ENCODE data around the gene RUNX1.
"Not testable (repeated sequence)": the region's sequence is repeated elsewhere in the genome, so short reads cannot be mapped to it uniquely, and the experiment has no call there.

The RUNX1 gene

DNA sequence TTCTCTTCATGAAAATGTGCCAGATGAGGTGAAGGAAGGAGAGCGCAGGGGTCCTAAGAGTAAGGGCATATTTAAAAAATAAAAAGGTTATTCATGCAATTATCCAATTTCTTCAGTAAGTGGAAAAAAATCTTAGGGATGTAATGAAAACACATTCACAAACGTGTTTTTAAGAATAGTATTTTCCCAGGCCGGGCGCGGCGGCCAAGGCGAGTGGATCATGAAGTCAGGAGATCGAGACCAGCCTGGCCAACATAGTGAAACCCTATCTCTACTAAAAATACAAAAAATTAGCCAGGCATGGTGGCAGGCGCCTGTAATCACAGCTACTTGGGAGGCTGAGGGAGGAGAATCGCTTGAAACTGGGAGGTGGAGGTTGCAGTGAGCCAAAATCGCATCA lies 82.2 kb downstream of the RUNX1 start:
- DNase-seq = not testable (repeated sequence)

GRCh38 chr21:34965200-34966174 lies 83.6 kb downstream of the RUNX1 start:
- no peak for DNase-seq

DNA sequence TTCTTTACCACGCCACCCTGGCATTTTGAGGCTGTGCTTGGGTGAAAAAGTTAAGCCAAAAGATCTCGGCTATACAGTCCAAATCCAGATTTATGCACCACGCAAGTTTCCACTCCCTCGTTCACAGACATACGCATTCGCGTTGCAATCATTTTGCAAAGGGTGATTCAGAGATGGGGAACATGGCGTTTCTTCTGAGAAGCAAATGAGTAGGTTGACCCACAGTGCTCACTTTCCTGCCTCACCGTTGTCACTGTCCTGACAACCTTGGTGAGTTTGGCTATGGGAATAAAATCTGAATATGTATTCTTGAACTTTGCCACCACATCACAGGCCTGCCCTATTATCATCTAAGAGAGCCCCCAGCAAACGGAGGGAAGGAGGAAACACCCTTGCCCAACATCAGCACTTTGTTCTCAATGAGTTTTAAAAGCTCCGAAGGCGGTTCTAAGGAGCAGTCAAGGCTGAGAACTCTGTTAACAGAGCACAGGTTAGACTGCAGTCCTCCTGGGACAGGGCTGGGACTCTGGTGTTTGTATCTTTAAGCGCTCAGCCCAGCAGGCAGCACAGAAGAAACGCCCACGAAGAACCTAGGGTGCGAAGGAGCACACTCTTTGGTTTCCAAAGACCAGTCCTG lies 86.4 kb downstream of the RUNX1 start:
- DNase-seq = no peak

- DNase-seq = no peak
Measured at GRCh38 chr21:34962136-34962535, 87.0 kb downstream of the RUNX1 start.

DNA sequence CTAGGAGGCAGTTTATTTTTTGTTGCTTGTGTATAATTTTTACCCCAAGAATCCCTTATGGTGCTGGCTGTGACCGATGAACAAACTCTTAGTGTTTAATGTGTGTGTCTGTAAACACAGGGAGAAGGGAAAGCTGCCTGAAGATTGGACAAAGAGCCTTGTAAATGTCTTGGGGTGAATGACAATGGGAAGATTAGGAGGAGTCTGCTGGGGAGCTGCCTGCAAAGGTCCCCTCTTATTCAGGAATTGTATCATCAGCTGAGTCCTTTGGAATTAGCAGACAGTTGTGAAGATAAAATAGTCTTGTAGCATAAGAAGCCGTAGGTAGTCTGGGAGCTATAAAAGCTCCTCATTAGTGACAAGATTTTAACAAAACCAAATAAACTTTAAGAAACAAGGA lies 88.4 kb downstream of the RUNX1 start:
- DNase-seq = no peak

GRCh38 chr21:34959607-34960006 lies 89.5 kb downstream of the RUNX1 start:
- no peak for DNase-seq

GRCh38 chr21:34958040-34958439 lies 91.1 kb downstream of the RUNX1 start:
- no peak for DNase-seq

- DNase-seq = no peak
Measured at GRCh38 chr21:34956416-34957316, 92.4 kb downstream of the RUNX1 start.

- no peak for DNase-seq
Measured at GRCh38 chr21:34953950-34954349, 95.2 kb downstream of the RUNX1 start.

DNA sequence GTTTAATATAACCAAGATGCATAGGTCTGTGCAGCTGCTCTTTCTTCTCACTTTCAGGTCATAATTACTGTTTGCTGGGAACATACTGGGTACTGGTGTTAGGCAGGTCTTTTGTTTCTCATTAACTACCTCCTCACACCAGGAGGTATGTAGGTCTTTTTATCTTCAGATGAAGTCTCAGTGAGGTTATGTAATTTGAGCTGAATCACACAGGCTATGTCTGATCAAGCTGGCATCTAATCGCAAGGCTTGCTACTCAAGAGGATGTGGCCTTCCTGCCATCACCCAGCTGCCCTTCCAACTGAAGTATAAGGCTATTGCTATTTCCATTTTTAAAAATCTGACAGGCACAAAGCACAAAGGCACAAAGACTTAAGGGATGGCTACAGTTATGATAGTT lies 96.4 kb downstream of the RUNX1 start:
- DNase-seq = no peak

- not testable (repeated sequence) for DNase-seq
Measured at GRCh38 chr21:34951868-34952267, 97.2 kb downstream of the RUNX1 start.

GRCh38 chr21:34950980-34951379 lies 98.1 kb downstream of the RUNX1 start:
- no peak for DNase-seq

DNA sequence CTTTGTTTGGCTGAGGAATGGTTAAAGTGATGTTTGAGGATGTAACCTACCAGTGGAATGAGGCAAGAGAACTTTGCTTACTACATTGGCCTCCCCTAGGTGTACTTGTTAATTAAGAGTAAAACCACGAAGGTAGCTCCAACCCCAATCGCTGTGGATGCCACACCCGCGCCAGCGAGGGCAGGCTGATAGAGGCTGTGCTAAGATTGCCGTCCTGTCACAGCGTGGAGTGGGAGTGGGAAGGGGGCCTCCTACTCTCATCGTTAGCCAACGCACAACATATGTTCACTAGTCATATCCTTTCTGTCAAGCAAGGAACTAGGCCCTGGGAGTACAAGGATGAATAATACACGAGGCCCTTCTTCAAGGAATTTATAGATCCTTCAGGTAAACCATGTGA lies 99.6 kb downstream of the RUNX1 start:
- no peak for DNase-seq

- no peak for DNase-seq
Measured at GRCh38 chr21:34949030-34949429, 100.1 kb downstream of the RUNX1 start.

DNA sequence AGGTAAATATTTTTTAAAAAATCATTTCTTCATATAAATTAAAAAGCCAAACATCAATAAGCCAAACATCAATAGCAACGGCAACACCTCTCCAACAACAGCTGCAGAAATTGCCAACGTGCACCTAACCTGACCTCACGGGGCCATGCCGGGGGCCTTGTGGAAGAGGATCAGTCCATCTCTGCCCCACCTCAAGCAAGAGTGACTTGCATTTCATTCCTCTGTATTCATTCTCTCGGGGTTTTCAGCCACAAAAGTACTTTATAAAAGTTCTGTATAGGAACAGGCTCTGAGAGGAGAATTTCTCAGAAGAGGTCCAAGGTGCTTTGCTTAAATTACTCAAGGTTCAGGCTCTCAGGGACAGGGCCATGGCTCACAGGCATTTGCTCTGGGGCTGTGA lies 100.9 kb downstream of the RUNX1 start:
- no peak for DNase-seq

DNA sequence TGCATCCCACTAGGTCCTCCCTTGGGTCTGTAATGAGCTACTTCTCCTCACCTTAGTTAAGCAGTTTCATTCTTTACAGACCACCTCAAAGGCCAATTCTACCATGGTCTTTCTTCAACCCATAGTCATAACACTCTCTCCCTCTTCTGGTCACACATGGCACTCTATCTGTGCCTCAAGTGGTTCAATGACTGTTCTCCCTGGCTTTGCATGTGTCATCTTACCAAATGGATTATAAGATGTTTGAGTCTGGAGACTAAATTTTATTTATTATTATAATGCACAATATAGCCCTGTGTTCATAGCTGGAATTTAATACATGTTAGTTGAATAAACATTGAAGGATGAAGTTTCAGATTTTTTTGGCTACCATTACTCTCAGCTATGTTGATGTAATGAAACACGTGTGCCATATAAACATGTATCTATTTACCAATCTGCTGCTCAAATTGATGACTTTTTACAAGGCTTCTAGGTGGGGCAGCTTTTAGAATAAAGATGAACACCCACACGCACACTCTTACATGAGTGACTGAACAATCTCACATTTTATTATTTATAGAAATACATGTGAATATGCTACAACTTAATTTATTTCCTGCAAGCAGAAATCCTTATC lies 102.1 kb downstream of the RUNX1 start:
- no peak for DNase-seq

DNA sequence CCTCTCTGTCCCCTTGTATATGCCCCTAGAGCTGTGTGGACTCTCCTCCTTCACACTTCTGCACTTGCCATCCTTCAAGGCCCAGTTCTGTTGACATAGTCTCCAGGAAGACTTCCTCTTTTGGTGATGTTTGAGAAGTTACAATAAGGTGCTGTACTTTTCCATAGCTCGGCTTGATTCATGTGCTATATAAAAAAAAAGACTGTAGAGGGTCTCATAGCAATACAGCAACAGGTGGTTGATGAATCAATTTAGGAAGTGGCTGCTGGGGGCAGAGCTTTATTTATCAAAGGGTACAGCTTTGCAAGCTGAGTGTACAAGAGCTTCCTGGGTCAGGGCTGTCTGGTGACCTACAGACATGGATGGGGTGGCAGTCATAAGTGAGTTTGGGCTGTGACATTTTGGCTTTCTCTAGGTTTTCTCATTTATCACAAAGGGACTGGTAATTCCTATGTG lies 102.7 kb downstream of the RUNX1 start:
- no peak for DNase-seq

- DNase-seq = no peak
Measured at GRCh38 chr21:34945288-34945687, 103.8 kb downstream of the RUNX1 start.

- no peak for DNase-seq
Measured at GRCh38 chr21:34944015-34944755, 104.9 kb downstream of the RUNX1 start.

- no peak for DNase-seq
Measured at GRCh38 chr21:34942911-34943310, 106.2 kb downstream of the RUNX1 start.

- no peak for DNase-seq
Measured at GRCh38 chr21:34941162-34941561, 107.9 kb downstream of the RUNX1 start.
